ENCODE data around the gene PLA2G4D.

PLA2G4D gene

GRCh38 chr15:42108806-42109205, 14.4 kb upstream of the PLA2G4D start:
- no peaks in the 10 kb centered on the region for H3K9me2 ChIP-seq (replicated peaks; ENCODE audit: insufficient read depth, low read length)
- H3K79me2 ChIP-seq (ENCODE audit: insufficient read depth, low read length), result no peaks in the 10 kb centered on the region
- no peaks in the 10 kb centered on the region for H3K36me3 ChIP-seq (ENCODE audit: low read length)
- no peaks in the 10 kb centered on the region for H3F3A ChIP-seq (ENCODE audit: insufficient read depth)
- H3K4me3 ChIP-seq (ENCODE audit: insufficient read depth, low read length, poor library complexity, severe bottlenecking), result no peak overlapping the region
- no peaks in the 10 kb centered on the region for H4K20me1 ChIP-seq (ENCODE audit: low read depth, low read length)
- no peaks in the 10 kb centered on the region for H3K27me3 ChIP-seq (ENCODE audit: low read length)
- H3K4me2 ChIP-seq (ENCODE audit: low read depth, low read length, poor library complexity, severe bottlenecking), result no peak overlapping the region
- no peak overlapping the region for H3K9ac ChIP-seq (ENCODE audit: low read length)
- no peak overlapping the region for H2AFZ ChIP-seq (ENCODE audit: low read depth, low read length, severe bottlenecking)
- H3K9me3 ChIP-seq (ENCODE audit: insufficient read depth, low read length), result no peaks in the 10 kb centered on the region
- TF ChIP-seq CTCF (IDR thresholded peaks at IDR 0.05; ENCODE audit: insufficient read depth, low read length, poor library complexity, severe bottlenecking) (no peak), EZH2phosphoT487 (conservative IDR thresholded peaks at IDR 0.05; ENCODE audit: low read length) (no peak)
- no peak overlapping the region for H3K27ac ChIP-seq (ENCODE audit: low read depth, low read length)

GRCh38 chr15:42108189-42108588, 13.8 kb upstream of the PLA2G4D start:
- H3K4me2 ChIP-seq (ENCODE audit: low read depth, low read length, poor library complexity, severe bottlenecking), result no peak overlapping the region
- H3K9me3 ChIP-seq (ENCODE audit: insufficient read depth, low read length), result no peaks in the 10 kb centered on the region
- H3K27ac ChIP-seq (ENCODE audit: low read depth, low read length), result no peak overlapping the region
- no peaks in the 10 kb centered on the region for H3K36me3 ChIP-seq (ENCODE audit: low read length)
- no peak overlapping the region for H3K4me3 ChIP-seq (ENCODE audit: insufficient read depth, low read length, poor library complexity, severe bottlenecking)
- no peaks in the 10 kb centered on the region for H3F3A ChIP-seq (ENCODE audit: insufficient read depth)
- H4K20me1 ChIP-seq (ENCODE audit: low read depth, low read length), result no peaks in the 10 kb centered on the region
- H3K9ac ChIP-seq (ENCODE audit: low read length), result no peak overlapping the region
- no peaks in the 10 kb centered on the region for H3K27me3 ChIP-seq (ENCODE audit: low read length)
- H3K79me2 ChIP-seq (ENCODE audit: insufficient read depth, low read length), result no peaks in the 10 kb centered on the region
- H3K9me2 ChIP-seq (replicated peaks; ENCODE audit: insufficient read depth, low read length), result no peaks in the 10 kb centered on the region
- no peak overlapping the region for H2AFZ ChIP-seq (ENCODE audit: low read depth, low read length, severe bottlenecking)
- no peak for TF ChIP-seq EZH2phosphoT487 (conservative IDR thresholded peaks at IDR 0.05; ENCODE audit: low read length)
- no peak for TF ChIP-seq CTCF (IDR thresholded peaks at IDR 0.05; ENCODE audit: insufficient read depth, low read length, poor library complexity, severe bottlenecking)

- no peaks in the 10 kb centered on the region for H4K20me1 ChIP-seq (ENCODE audit: low read depth, low read length)
- H3K36me3 ChIP-seq (ENCODE audit: low read length), result no peaks in the 10 kb centered on the region
- H3K4me2 ChIP-seq (ENCODE audit: low read depth, low read length, poor library complexity, severe bottlenecking), result no peak overlapping the region
These were observed 13.1 kb upstream of the PLA2G4D start for GRCh38 chr15:42107473-42107872.

More at GRCh38 chr15:42107473-42107872, 13.1 kb upstream of the PLA2G4D start:
- no peak for TF ChIP-seq EZH2phosphoT487 (conservative IDR thresholded peaks at IDR 0.05; ENCODE audit: low read length)
- TF ChIP-seq CTCF (IDR thresholded peaks at IDR 0.05; ENCODE audit: insufficient read depth, low read length, poor library complexity, severe bottlenecking), result no peak
- no peak overlapping the region for H3K9ac ChIP-seq (ENCODE audit: low read length)
- no peaks in the 10 kb centered on the region for H3K79me2 ChIP-seq (ENCODE audit: insufficient read depth, low read length)
- no peaks in the 10 kb centered on the region for H3F3A ChIP-seq (ENCODE audit: insufficient read depth)
- no peak overlapping the region for H2AFZ ChIP-seq (ENCODE audit: low read depth, low read length, severe bottlenecking)
- H3K9me2 ChIP-seq (replicated peaks; ENCODE audit: insufficient read depth, low read length), result no peaks in the 10 kb centered on the region
- H3K27me3 ChIP-seq (ENCODE audit: low read length), result no peaks in the 10 kb centered on the region
- H3K4me3 ChIP-seq (ENCODE audit: insufficient read depth, low read length, poor library complexity, severe bottlenecking), result no peak overlapping the region
- no peaks in the 10 kb centered on the region for H3K9me3 ChIP-seq (ENCODE audit: insufficient read depth, low read length)
- H3K27ac ChIP-seq (ENCODE audit: low read depth, low read length), result no peak overlapping the region
